Gastrocnemius medialis (tissue), 4 donors: ENCODE results near the gene MMP14. TPM values are rescaled to one million over a fixed set of nuclear protein-coding genes. Genes with fewer than 3 reads are reported as not detected.

Experiments
- ATAC-seq, 2 donors: fragments of 150-250 bp; one replicate each; pipeline ENCODE4 v1.9.1; 2016
- DNase-seq, 2 donors: peaks; one replicate each; pipeline ENCODE4 v3.0.0-alpha.2; 2019
- H3K27ac ChIP-seq, 4 donors: fragments of 200-600 bp; sonication (generic); 1 replicate in 1 of 4; 2 replicates in 3 of 4; pipeline ENCODE4 v1.5.1; 2016 to 2018; ENCODE audit warnings: mild to moderate bottlenecking in 2 of 4, moderate library complexity in 1 of 4
- H3K27me3 ChIP-seq, 3 donors: fragments of 200-600 bp; sonication (generic) in 2 of 3; 1 replicate in 1 of 3; 2 replicates in 2 of 3; pipeline versions ENCODE4 v1.5.1 to v1.6.0; 2016 to 2019; ENCODE audit warnings: mild to moderate bottlenecking in 1 of 3, moderate library complexity in 1 of 3
- H3K36me3 ChIP-seq, 2 donors: fragments of 200-600 bp; sonication (generic) in 1 of 2; one replicate each; pipeline ENCODE4 v1.5.1; 2017 to 2018
- H3K4me1 ChIP-seq, 2 donors: fragments of 200-600 bp; sonication (generic) in 1 of 2; one replicate each; pipeline ENCODE4 v1.5.1; 2016 to 2017; ENCODE audit warnings: mild to moderate bottlenecking in 2 of 2
- H3K4me3 ChIP-seq, 4 donors: fragments of 200-600 bp; sonication (generic) in 3 of 4; 1 replicate in 1 of 4; 2 replicates in 3 of 4; pipeline ENCODE4 v1.5.1; 2016 to 2019; ENCODE audit warnings: mild to moderate bottlenecking in 2 of 4
- H3K9me3 ChIP-seq, 3 donors: fragments of 200-600 bp; sonication (generic) in 2 of 3; 1 replicate in 1 of 3; 2 replicates in 2 of 3; pipeline ENCODE4 v1.5.1; 2016 to 2019
- CTCF ChIP-seq, 5 experiments: fragments of 450-650 bp in 3 of 5; fragments of 200-600 bp in 2 of 5; sonication (generic) in 2 of 5; IDR thresholded peaks in 4 of 5; conservative IDR thresholded peaks in 1 of 5; 1 replicate in 4 of 5; 2 replicates in 1 of 5; pipeline ENCODE4 v1.5.1; 2016 to 2019; ENCODE audit warnings: antibody characterized with exemption in 5 of 5, mild to moderate bottlenecking in 3 of 5, moderate library complexity in 3 of 5
- POLR2A ChIP-seq, 2 donors: fragments of 450-650 bp; IDR thresholded peaks; one replicate each; pipeline ENCODE4 v1.6.1; 2017; ENCODE audit warnings: antibody characterized with exemption in 2 of 2, mild to moderate bottlenecking in 2 of 2, moderate library complexity in 2 of 2
- in situ Hi-C, 4 donors: fragments of 200-750 bp; cut with MboI; loops; one replicate each; pipeline versions ENCODE4 v1.15.0 to v1.8.0; 2017; ENCODE audit warnings: low sequenced_read_pairs in 4 of 4
- intact Hi-C: fragments of 100-400 bp; cut with DNase I; formaldehyde crosslinking; loops from one replicate; pipeline ENCODE4 v1.15.1; 2023; ENCODE audit warnings: low total_unique reads
- total RNA-seq, 4 donors: library from RNA; depleted of rRNA; stranded (reverse); fragments of >200 nt; gene quantifications; one replicate each; pipeline versions ENCODE4 v1.1.0 to v1.2.3, GENCODE V29; 2016

The MMP14 gene
- total RNA-seq, 4 donors from 2014 or later = 14.9 to 29.7 (median 20.8) TPM

GRCh38 chr14:22861651-22862050 is 25.3 kb downstream of the MMP14 start:
- Histone ChIP-seq H3K27ac (no peak overlapping the region), H3K27me3 (no peaks in the 10 kb centered on the region), H3K4me3 (no peak overlapping the region), H3K9me3 (no peaks in the 10 kb centered on the region), H3K36me3 (no peaks in the 10 kb centered on the region), H3K4me1 (no peaks in the 10 kb centered on the region)
- intact Hi-C loops = no loop called here
- TF ChIP-seq POLR2A (IDR thresholded peaks at IDR 0.05) (no peak), CTCF (IDR thresholded peaks at IDR 0.05 in 4 of 5, conservative IDR thresholded peaks at IDR 0.05 in 1 of 5) (no peak)
- ATAC-seq (no peak), DNase-seq (no peak)
- in situ Hi-C loops = loop anchor here in 3 of 4 donors (25.0 kb wide), 2 partner anchors 299 to 474 kb away; no protein-coding TSS in a partner anchor

GRCh38 chr14:22864979-22865378 is 28.6 kb downstream of the MMP14 start:
- Histone ChIP-seq H3K36me3 (no peaks in the 10 kb centered on the region), H3K4me3 (no peak overlapping the region), H3K9me3 (no peaks in the 10 kb centered on the region), H3K27me3 (no peaks in the 10 kb centered on the region), H3K27ac (no peak overlapping the region), H3K4me1 (peaks cover 0 to 1% of the 10 kb centered on the region in 2 donors)
- intact Hi-C loops (no loop called here), in situ Hi-C loops (loop anchor here in 3 of 4 donors (25.0 kb wide), 2 partner anchors 303 to 478 kb away; no protein-coding TSS in a partner anchor)
- TF ChIP-seq CTCF (IDR thresholded peaks at IDR 0.05 in 4 of 5, conservative IDR thresholded peaks at IDR 0.05 in 1 of 5) (no peak), POLR2A (IDR thresholded peaks at IDR 0.05) (no peak)
- ATAC-seq (no peak), DNase-seq (no peak)

GRCh38 chr14:22865424-22866405 is 29.3 kb downstream of the MMP14 start:
- peaks cover 5 to 8% of the 10 kb centered on the region in 2 donors for H3K4me1 ChIP-seq
- no peaks in the 10 kb centered on the region for H3K27me3 ChIP-seq
- H3K9me3 ChIP-seq = no peaks in the 10 kb centered on the region
- no peak for ATAC-seq
- TF ChIP-seq POLR2A (IDR thresholded peaks at IDR 0.05) = no peak
- TF ChIP-seq CTCF (IDR thresholded peaks at IDR 0.05 in 4 of 5, conservative IDR thresholded peaks at IDR 0.05 in 1 of 5) = no peak
- no peak overlapping the region for H3K27ac ChIP-seq
- no peak overlapping the region for H3K4me3 ChIP-seq
- no peaks in the 10 kb centered on the region for H3K36me3 ChIP-seq
- in situ Hi-C loops = loop anchor here in 3 of 4 donors (25.0 kb wide), 2 partner anchors 303 to 478 kb away; no protein-coding TSS in a partner anchor
- DNase-seq = no peak
- intact Hi-C loops = no loop called here

- Histone ChIP-seq H3K36me3 (no peaks in the 10 kb centered on the region), H3K27me3 (no peaks in the 10 kb centered on the region), H3K27ac (no peak overlapping the region), H3K4me1 (peaks cover 8 to 12% of the 10 kb centered on the region in 2 donors), H3K9me3 (no peaks in the 10 kb centered on the region), H3K4me3 (no peak overlapping the region)
- in situ Hi-C loops = loop anchor here in 3 of 4 donors (25.0 kb wide), 2 partner anchors 305 to 480 kb away; no protein-coding TSS in a partner anchor
- intact Hi-C loops = no loop called here
- no peak for TF ChIP-seq POLR2A (IDR thresholded peaks at IDR 0.05)
- no peak for TF ChIP-seq CTCF (IDR thresholded peaks at IDR 0.05 in 4 of 5, conservative IDR thresholded peaks at IDR 0.05 in 1 of 5)
- ATAC-seq (no peak), DNase-seq (no peak)
Observed at GRCh38 chr14:22866874-22867273, 30.5 kb downstream of the MMP14 start.
